GM21529 (cell line): Measurements from ENCODE around the gene ANKRD52.
"Not testable (repeated sequence)": the region's sequence is repeated elsewhere in the genome, so short reads cannot be mapped to it uniquely, and the experiment has no call there.

ENCODE experiments used
- ATAC-seq: cut with Tn5 transposase; IDR thresholded peaks from one replicate; pipeline ENCODE4 v1.9.1; 2021; ENCODE audit not compliant: unreplicated experiment

The ANKRD52 gene

GRCh38 chr12:56258068-56258819, at the start of gene ANKRD52:
TSS of gene ANKRD52 (minus strand) at chr12:56258384. CDS start at chr12:56258269, 115 bp downstream.
- ATAC-seq = peak; percentile 86

- no peak for ATAC-seq
Observed at GRCh38 chr12:56307221-56307965, 49.2 kb upstream of the ANKRD52 start.

GRCh38 chr12:56304872-56305590, 46.8 kb upstream of the ANKRD52 start:
- ATAC-seq = no peak

GRCh38 chr12:56304276-56304675, 46.1 kb upstream of the ANKRD52 start:
- no peak for ATAC-seq

- ATAC-seq = no peak
Observed at GRCh38 chr12:56300644-56301464, 42.7 kb upstream of the ANKRD52 start.

- peak; percentile 93 for ATAC-seq
Observed at GRCh38 chr12:56299853-56300643, 41.9 kb upstream of the ANKRD52 start, which contains the start of gene CS. TSS of gene CS (minus strand) at chr12:56300330. CDS start at chr12:56300201, 129 bp downstream.

- ATAC-seq = peak; percentile 1
Observed at GRCh38 chr12:56299308-56299852, 41.2 kb upstream of the ANKRD52 start.

- no peak for ATAC-seq
Observed at GRCh38 chr12:56298828-56299227, 40.6 kb upstream of the ANKRD52 start.

GRCh38 chr12:56297400-56297799, 39.2 kb upstream of the ANKRD52 start:
- no peak for ATAC-seq

- no peak for ATAC-seq
Observed at GRCh38 chr12:56296295-56296694, 38.1 kb upstream of the ANKRD52 start.

- no peak for ATAC-seq
Observed at GRCh38 chr12:56293795-56294194, 35.6 kb upstream of the ANKRD52 start.

GRCh38 chr12:56288705-56289387, 30.7 kb upstream of the ANKRD52 start:
- ATAC-seq = no peak

GRCh38 chr12:56286044-56286830, 28.1 kb upstream of the ANKRD52 start:
- ATAC-seq = no peak

- not testable (repeated sequence) for ATAC-seq
Observed at GRCh38 chr12:56284263-56284662, 26.1 kb upstream of the ANKRD52 start.

- ATAC-seq = no peak
Observed at GRCh38 chr12:56282579-56282978, 24.4 kb upstream of the ANKRD52 start.

GRCh38 chr12:56282030-56282429, 23.8 kb upstream of the ANKRD52 start:
- ATAC-seq = no peak

GRCh38 chr12:56280849-56281248, 22.7 kb upstream of the ANKRD52 start:
- ATAC-seq = no peak

- ATAC-seq = no peak
Observed at GRCh38 chr12:56278905-56279304, 20.7 kb upstream of the ANKRD52 start.
